ENCODE data around the gene TGM6. TPM values are rescaled to one million over a fixed set of nuclear protein-coding genes. Genes with fewer than 3 reads are reported as not detected.
A peak's percentile ranks its signal among the peaks of the same experiment; 100 is the strongest.

The TGM6 gene
- total RNA-seq, 2 experiments from 2014 or later: not detected

DNA sequence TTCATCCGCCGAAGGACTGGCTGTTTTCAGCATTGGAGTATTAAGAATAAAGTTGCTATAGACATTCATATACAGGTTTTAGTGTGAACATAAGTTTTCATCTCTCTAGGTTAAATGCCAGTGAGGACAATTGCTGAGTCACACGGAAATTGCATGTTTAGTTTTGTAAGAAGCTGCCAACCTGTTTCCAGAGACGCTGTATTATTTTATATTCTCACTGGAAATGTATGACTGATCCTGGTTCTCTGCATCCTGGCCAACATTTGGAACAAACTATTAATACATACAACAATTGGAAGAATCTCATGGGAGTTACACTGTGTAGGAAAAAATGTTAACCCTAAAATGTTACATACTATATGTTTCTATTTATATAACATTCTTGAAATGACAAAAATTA lies 16.7 kb upstream of the TGM6 start:
- Mint-ChIP-seq H3K36me3 (ENCODE audit: low read depth) (no peaks in the 10 kb centered on the region), H3K4me1 (no peaks in the 10 kb centered on the region), H3K9me3 (ENCODE audit: low read depth) (peaks cover 14% of the 10 kb centered on the region), H3K27ac (no peak overlapping the region), H3K27me3 (peaks cover 26% of the 10 kb centered on the region), H3K4me3 (no peak overlapping the region)
- POLR2A ChIA-PET: no interaction called here
- ATAC-seq: no peak
- CTCF ChIA-PET: interaction anchor here (1.0 to 2.0 kb wide), 2 partner anchors 23 to 89 kb away, joined by 5 to 7 read pairs; no protein-coding TSS in a partner anchor
- intact Hi-C loops (cut with DNase I, micrococcal nuclease): no loop called here
- DNase-seq: no peak

DNA sequence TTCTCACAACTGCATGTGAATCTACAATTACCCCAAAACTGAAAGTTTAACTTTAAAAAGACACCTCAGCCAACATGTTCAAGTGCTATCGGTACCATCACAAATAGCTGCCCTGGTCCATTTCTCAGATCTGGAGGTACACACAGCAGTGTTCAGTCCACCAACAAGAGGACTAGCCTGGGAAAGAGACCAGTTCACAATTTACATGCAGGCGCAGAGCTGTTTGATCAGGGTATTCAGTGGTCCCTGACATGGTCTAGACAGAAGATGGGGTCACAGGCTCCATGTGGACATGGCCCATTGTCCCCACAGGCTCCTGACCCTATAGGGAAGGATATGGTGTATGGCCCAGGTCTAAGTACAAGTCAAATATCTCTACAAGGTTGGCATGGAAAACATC lies 15.6 kb upstream of the TGM6 start:
- intact Hi-C loops (cut with DNase I, micrococcal nuclease): no loop called here
- DNase-seq (no peak), ATAC-seq (no peak)
- no peak overlapping the region for H3K4me3 Mint-ChIP-seq
- H3K4me1 Mint-ChIP-seq: no peaks in the 10 kb centered on the region
- ChIA-PET POLR2A (no interaction called here), CTCF (interaction anchor here (0.7 to 1.3 kb wide), 2 partner anchors 14 to 560 kb away, joined by 3 read pairs; no protein-coding TSS in a partner anchor)
- H3K36me3 Mint-ChIP-seq (ENCODE audit: low read depth): no peaks in the 10 kb centered on the region
- H3K27me3 Mint-ChIP-seq: peaks cover 29% of the 10 kb centered on the region
- H3K9me3 Mint-ChIP-seq (ENCODE audit: low read depth): peaks cover 10% of the 10 kb centered on the region
- no peak overlapping the region for H3K27ac Mint-ChIP-seq

DNA sequence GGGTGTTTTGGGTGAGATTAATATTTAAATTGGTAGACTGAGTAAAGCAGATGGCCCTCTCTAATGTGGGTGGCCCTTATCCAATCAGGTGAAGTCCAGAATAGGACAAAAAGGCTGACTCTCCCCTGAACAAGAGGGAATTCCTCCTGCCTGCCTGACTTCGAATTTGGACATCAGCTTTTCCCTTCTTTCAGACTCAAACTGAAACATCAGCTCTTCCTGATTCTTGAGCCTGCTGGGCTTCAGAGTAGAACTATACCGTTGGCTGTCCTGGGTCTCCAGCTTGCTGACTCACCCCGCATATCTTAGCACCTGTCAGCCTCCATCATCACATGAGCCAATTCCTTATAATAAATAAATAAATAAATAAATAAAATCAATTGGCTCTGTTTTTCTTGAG lies 15.0 kb upstream of the TGM6 start:
- no peak for ATAC-seq
- no peaks in the 10 kb centered on the region for H3K4me1 Mint-ChIP-seq
- POLR2A ChIA-PET: no interaction called here
- H3K27me3 Mint-ChIP-seq: peaks cover 29% of the 10 kb centered on the region
- H3K27ac Mint-ChIP-seq: no peak overlapping the region
- DNase-seq: no peak
- no peak overlapping the region for H3K4me3 Mint-ChIP-seq
- H3K36me3 Mint-ChIP-seq (ENCODE audit: low read depth): no peaks in the 10 kb centered on the region
- H3K9me3 Mint-ChIP-seq (ENCODE audit: low read depth): peaks cover 8% of the 10 kb centered on the region
- intact Hi-C loops (cut with DNase I, micrococcal nuclease): no loop called here
- CTCF ChIA-PET: interaction anchor here (1.3 kb wide), 1 partner anchor 15 kb away, joined by 3 read pairs; no protein-coding TSS in a partner anchor

DNA sequence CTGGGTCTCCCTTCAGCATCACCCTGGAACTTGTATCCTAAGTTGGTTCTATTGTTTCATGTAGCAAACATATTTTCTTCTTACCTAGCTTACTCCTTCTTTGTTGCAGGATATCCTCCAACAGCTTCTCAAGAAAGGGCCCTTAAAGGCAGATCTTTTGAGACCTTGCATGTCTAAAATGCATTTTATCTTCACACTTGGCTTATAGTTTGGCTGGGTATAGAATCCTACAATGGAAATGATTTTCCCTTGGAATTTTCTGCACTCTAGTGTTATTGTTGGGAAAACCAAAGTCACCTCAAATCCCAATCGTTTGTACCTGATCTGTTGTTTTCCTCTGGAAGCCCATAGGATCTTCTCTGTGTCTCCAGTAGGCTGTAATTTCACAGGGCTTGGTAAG lies 12.1 kb upstream of the TGM6 start:
- ChIA-PET POLR2A (no interaction called here), CTCF (interaction anchor here (1.1 to 2.1 kb wide), 2 partner anchors 11 to 18 kb away, joined by 4 to 13 read pairs; no protein-coding TSS in a partner anchor)
- ATAC-seq (no peak), DNase-seq (no peak)
- Mint-ChIP-seq H3K36me3 (ENCODE audit: low read depth) (no peaks in the 10 kb centered on the region), H3K4me3 (no peak overlapping the region), H3K9me3 (ENCODE audit: low read depth) (no peaks in the 10 kb centered on the region), H3K27me3 (peaks cover 42% of the 10 kb centered on the region), H3K27ac (no peak overlapping the region), H3K4me1 (no peaks in the 10 kb centered on the region)
- intact Hi-C loops (cut with DNase I, micrococcal nuclease): no loop called here

DNA sequence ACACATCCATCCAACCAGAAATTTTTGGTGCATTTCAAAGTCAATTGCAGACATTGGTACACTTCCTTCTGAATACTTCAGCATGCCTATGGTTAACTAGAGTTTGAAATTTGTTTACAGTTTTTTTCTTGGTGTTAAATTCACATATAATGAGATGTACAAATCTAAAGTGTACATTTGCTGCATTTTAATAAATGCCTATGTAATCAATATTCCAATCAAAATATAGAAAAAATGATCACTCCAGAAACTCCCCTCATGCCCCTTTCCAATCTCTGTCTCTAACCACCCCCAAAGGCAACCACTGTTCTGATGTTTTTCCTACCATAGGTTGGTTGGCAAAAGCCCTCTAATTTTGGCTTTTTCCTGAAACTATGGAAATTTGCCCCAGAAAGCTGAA lies 7.6 kb upstream of the TGM6 start:
- ChIA-PET POLR2A (no interaction called here), CTCF (no interaction called here)
- Mint-ChIP-seq H3K27ac (no peak overlapping the region), H3K27me3 (peaks cover 45% of the 10 kb centered on the region), H3K9me3 (ENCODE audit: low read depth) (no peaks in the 10 kb centered on the region), H3K4me1 (no peaks in the 10 kb centered on the region), H3K36me3 (ENCODE audit: low read depth) (no peaks in the 10 kb centered on the region), H3K4me3 (no peak overlapping the region)
- intact Hi-C loops (cut with DNase I, micrococcal nuclease): no loop called here
- ATAC-seq (no peak), DNase-seq (no peak)

DNA sequence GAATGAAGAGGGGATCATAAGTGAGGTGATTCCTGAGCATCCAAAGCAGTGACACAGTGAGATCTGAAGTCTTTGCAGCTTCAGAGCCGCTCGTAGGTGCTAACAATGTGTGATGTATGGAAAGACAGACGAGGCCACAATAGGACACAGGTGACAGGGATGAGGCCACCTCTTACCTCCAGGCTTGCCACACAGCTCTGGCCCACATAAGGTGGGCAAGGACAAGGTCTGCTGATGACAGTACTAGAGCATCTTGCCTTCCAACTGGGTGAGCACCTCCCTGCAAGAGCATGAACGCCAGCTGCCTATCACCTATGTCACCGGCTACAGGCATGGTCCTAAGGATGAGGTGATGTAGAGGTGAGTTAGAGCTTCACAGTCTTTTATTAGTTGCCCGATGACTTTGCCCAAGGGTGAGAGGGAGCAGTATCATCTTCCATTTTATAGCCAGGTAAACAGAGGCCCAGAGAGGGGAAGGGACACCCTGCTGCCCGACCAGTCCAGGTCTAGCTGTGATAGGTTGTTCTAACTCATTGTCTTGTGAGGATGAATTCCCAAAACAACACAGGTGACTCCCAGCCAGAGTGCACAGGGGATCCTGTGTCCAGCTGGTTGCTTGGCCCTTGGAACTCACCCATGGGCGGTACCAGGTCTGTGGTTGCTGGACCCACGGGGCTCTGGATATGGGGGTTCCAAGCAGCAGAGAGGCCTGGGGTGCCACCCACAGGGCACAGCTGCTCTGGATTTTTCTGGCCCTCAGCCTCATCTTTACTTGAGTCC lies 6.2 kb upstream of the TGM6 start:
- Mint-ChIP-seq H3K9me3 (ENCODE audit: low read depth) (no peaks in the 10 kb centered on the region), H3K4me3 (no peak overlapping the region), H3K27me3 (peaks cover 43% of the 10 kb centered on the region), H3K4me1 (peaks cover 11% of the 10 kb centered on the region), H3K27ac (no peak overlapping the region), H3K36me3 (ENCODE audit: low read depth) (no peaks in the 10 kb centered on the region)
- CTCF ChIA-PET: no interaction called here
- ATAC-seq (no peak), DNase-seq (no peak)
- POLR2A ChIA-PET: no interaction called here
- intact Hi-C loops (cut with DNase I, micrococcal nuclease): no loop called here

DNA sequence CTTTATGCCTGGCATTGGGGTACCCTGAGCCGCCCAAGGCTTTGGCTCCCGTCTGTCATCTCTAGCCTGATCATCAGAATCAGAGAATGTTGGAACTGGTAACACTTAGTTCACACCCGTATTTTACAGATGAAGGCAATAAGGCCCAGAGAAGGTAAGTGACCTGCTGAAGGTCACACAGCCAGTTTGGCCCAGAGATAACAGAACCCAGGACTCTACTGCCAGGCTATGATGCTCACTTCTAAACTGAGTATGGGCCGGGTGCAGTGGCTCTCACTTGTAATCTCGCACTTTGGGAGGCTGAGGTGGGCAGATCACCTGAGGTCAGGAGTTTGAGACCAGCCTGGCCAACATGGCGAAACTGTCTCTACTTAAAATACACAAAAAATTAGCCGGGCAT lies 1.8 kb upstream of the TGM6 start:
- no peaks in the 10 kb centered on the region for H3K36me3 Mint-ChIP-seq (ENCODE audit: low read depth)
- POLR2A ChIA-PET: no interaction called here
- H3K27me3 Mint-ChIP-seq: peaks cover 27% of the 10 kb centered on the region
- CTCF ChIA-PET: interaction anchor here (0.9 to 1.4 kb wide), 5 partner anchors 9 to 73 kb away, joined by 3 to 4 read pairs (median 3); no protein-coding TSS in a partner anchor
- no peak for DNase-seq
- intact Hi-C loops (cut with DNase I, micrococcal nuclease): no loop called here
- H3K27ac Mint-ChIP-seq: no peak overlapping the region
- no peak for ATAC-seq
- H3K9me3 Mint-ChIP-seq (ENCODE audit: low read depth): no peaks in the 10 kb centered on the region
- no peak overlapping the region for H3K4me3 Mint-ChIP-seq
- peaks cover 19% of the 10 kb centered on the region for H3K4me1 Mint-ChIP-seq

DNA sequence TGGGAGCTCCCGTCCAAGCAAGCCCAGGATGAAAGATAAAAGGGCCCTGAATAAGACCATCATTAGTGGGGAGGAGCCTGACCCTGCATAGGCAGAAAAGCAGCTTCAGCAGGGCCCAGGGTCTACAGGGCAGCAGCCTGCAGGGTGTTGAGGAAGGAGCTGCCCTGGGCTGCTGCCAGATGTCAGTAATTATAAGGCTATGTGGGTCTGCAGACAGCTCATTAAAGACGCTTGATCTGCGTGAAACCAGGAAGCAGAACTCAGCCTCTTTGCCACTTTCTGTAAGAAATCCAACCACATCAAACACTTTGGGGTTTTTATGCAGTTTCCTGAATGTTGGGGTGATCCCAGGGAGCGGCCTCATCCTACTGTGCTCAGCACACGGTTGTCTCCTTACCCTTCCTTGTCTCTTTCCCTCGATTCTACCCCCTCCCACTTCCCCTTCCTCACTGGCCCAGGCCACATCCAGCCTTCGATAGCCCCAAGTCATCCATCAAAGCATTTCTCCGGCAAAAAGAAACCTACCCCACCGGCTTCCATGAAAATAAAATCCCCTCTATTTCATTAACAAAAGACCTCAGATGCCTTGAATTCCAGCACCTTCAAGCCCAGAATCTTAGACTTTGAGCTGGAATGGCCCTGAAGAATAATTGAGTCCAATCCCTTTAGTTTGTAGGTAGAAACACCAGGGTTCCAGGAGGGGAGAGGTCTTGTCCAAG lies 1.0 kb upstream of the TGM6 start:
- ATAC-seq (peak; percentile 94), DNase-seq (peak; percentile 41)
- H3K27ac Mint-ChIP-seq: no peak overlapping the region
- peaks cover 19% of the 10 kb centered on the region for H3K4me1 Mint-ChIP-seq
- intact Hi-C loops (cut with DNase I, micrococcal nuclease): no loop called here
- H3K9me3 Mint-ChIP-seq (ENCODE audit: low read depth): no peaks in the 10 kb centered on the region
- POLR2A ChIA-PET: no interaction called here
- CTCF ChIA-PET: interaction anchor here (0.6 to 1.5 kb wide), 7 partner anchors 12 to 142 kb away, joined by 3 to 4 read pairs (median 3); no protein-coding TSS in a partner anchor
- H3K27me3 Mint-ChIP-seq: peaks cover 27% of the 10 kb centered on the region
- no peak overlapping the region for H3K4me3 Mint-ChIP-seq
- H3K36me3 Mint-ChIP-seq (ENCODE audit: low read depth): no peaks in the 10 kb centered on the region

DNA sequence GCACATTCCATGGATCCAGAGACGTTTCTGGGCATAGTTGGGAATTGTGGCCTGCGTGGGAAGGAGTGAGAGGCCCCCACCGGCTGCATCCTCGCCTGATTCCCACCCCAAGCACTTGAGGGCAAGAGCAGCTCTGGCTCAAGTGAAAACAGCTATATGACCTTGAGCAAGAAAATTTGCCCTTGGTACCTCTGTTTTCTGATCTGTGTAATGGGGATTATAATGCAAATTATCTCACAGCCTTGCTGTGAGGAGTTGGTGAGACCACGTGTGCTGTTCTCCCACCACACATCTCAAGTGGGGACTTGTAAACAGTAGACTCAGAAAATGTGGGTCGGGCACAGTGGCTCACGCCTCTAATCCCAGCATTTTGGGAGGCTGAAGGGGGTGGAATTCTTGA lies 602 bp downstream of the TGM6 start:
- ChIA-PET CTCF (no interaction called here), POLR2A (no interaction called here)
- peaks cover 19% of the 10 kb centered on the region for H3K4me1 Mint-ChIP-seq
- H3K4me3 Mint-ChIP-seq: no peak overlapping the region
- no peak overlapping the region for H3K27ac Mint-ChIP-seq
- DNase-seq (no peak), ATAC-seq (no peak)
- H3K27me3 Mint-ChIP-seq: peaks cover 24% of the 10 kb centered on the region
- H3K36me3 Mint-ChIP-seq (ENCODE audit: low read depth): no peaks in the 10 kb centered on the region
- H3K9me3 Mint-ChIP-seq (ENCODE audit: low read depth): no peaks in the 10 kb centered on the region
- intact Hi-C loops (cut with DNase I, micrococcal nuclease): no loop called here

DNA sequence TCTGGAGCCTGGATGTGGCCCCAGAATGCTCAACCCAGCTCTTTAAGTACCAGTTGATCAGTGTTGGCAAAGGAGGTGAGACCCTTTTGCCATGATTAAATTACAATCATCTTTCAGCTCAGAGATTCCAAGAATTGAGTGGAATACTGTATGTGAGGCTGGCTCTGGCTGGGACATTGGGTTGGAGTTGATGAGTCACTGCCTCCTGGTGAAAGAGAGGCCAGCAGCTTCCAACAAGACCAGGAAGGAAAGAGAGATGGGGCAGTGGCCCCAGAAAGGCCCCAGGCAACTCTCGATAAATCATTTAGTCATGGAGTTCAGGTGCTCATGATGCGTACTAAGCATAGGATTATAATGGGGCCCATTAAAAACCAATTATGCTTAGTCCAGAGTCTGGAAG lies 2.1 kb downstream of the TGM6 start:
- peaks cover 23% of the 10 kb centered on the region for H3K4me1 Mint-ChIP-seq
- no peak overlapping the region for H3K4me3 Mint-ChIP-seq
- no peak overlapping the region for H3K27ac Mint-ChIP-seq
- H3K27me3 Mint-ChIP-seq: peaks cover 18% of the 10 kb centered on the region
- ChIA-PET CTCF (interaction anchor here (0.5 to 0.8 kb wide), 3 partner anchors 22 to 145 kb away, joined by 3 to 5 read pairs (median 3); no protein-coding TSS in a partner anchor), POLR2A (no interaction called here)
- H3K9me3 Mint-ChIP-seq (ENCODE audit: low read depth): peaks cover 2% of the 10 kb centered on the region
- H3K36me3 Mint-ChIP-seq (ENCODE audit: low read depth): no peaks in the 10 kb centered on the region
- intact Hi-C loops (cut with DNase I, micrococcal nuclease): no loop called here
- DNase-seq (no peak), ATAC-seq (no peak)

DNA sequence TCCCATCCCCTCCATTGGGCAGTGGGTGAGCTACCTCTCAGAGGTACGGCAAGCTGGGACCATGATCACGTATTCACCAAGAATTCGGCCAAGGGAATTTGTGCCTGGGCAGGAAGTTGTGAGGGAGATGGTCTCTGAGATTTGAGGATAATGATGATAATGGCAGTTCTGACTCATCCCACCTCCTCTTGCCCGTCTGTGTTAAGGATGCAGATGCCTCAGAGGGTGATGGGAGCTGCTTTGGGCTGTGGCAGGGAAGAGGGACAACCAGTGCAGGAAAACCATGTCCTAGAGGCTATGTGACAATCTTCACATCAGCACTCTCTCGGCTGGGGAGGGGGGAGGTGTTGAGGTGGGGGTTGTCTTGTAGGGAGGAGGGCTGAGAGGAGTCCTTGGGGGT lies 4.3 kb downstream of the TGM6 start:
- Mint-ChIP-seq H3K9me3 (ENCODE audit: low read depth) (peaks cover 8% of the 10 kb centered on the region), H3K27me3 (peaks cover 12% of the 10 kb centered on the region), H3K27ac (no peak overlapping the region), H3K36me3 (ENCODE audit: low read depth) (no peaks in the 10 kb centered on the region), H3K4me3 (no peak overlapping the region), H3K4me1 (peaks cover 6% of the 10 kb centered on the region)
- no peak for ATAC-seq
- POLR2A ChIA-PET: no interaction called here
- CTCF ChIA-PET: interaction anchor here (1.1 kb wide), 1 partner anchor 71 kb away, joined by 3 read pairs; no protein-coding TSS in a partner anchor
- intact Hi-C loops (cut with DNase I, micrococcal nuclease): loop anchor here in 1 of 2 experiments (5.0 kb wide), 1 partner anchor 67 kb away; no protein-coding TSS in a partner anchor
- no peak for DNase-seq
